Common myeloid progenitor, CD34-positive (primary cell): ENCODE data around the gene ASF1B.

Experiments used
- CTCF ChIA-PET: fragments of 350-600 bp; sonication (Branson Sonifier 250); formaldehyde crosslinking; loops from one replicate; lab custom pipeline; 2021; ENCODE audit warnings: antibody characterized with exemption; lab: Charles Lee
- POLR2A ChIA-PET: fragments of 350-600 bp; sonication (Branson Sonifier 250); formaldehyde crosslinking; loops from one replicate; lab custom pipeline; 2021; ENCODE audit warnings: antibody characterized with exemption; lab: Charles Lee
- DNase-seq, 3 donors: peaks; one replicate each; pipeline versions ENCODE4 v3.0.0 to v3.0.0-alpha.2; 2013
- H3K27ac ChIP-seq, 2 experiments: 1 replicate in 1 of 2; 2 replicates in 1 of 2; pipeline ENCODE4 v1.7.0; 2013; ENCODE audit warnings: inconsistent platforms in 2 of 2, low read length in 2 of 2, mild to moderate bottlenecking in 2 of 2, low read depth in 1 of 2, moderate library complexity in 1 of 2; ENCODE audit not compliant: severe bottlenecking in 2 of 2, insufficient read depth in 1 of 2, poor library complexity in 1 of 2
- H3K27me3 ChIP-seq, 5 experiments: replicated peaks in 2 of 5; 1 replicate in 3 of 5; 2 replicates in 2 of 5; pipeline versions ENCODE4 v1.6.1 to v1.7.0; 2013; ENCODE audit warnings: low read length in 4 of 5, mild to moderate bottlenecking in 2 of 5, moderate library complexity in 2 of 5, inconsistent platforms in 1 of 5; ENCODE audit not compliant: insufficient read depth in 5 of 5, control insufficient read depth in 4 of 5
- H3K36me3 ChIP-seq, 4 experiments: 1 replicate in 2 of 4; 2 replicates in 2 of 4; pipeline versions ENCODE4 v1.6.1 to v1.7.0; 2013; ENCODE audit warnings: low read length in 3 of 4, control low read depth in 1 of 4, mild to moderate bottlenecking in 1 of 4; ENCODE audit not compliant: control insufficient read depth in 4 of 4, insufficient read depth in 4 of 4
- H3K4me1 ChIP-seq, 4 experiments: 1 replicate in 3 of 4; 2 replicates in 1 of 4; pipeline versions ENCODE4 v1.6.1 to v1.7.1; 2013; ENCODE audit warnings: low read length in 3 of 4, mild to moderate bottlenecking in 3 of 4, control low read depth in 1 of 4, inconsistent platforms in 1 of 4, moderate library complexity in 1 of 4; ENCODE audit not compliant: control insufficient read depth in 4 of 4, insufficient read depth in 4 of 4; ENCODE audit errors: control extremely low read depth in 1 of 4
- H3K4me3 ChIP-seq, 7 experiments: 1 replicate in 4 of 7; 2 replicates in 3 of 7; pipeline versions ENCODE4 v1.5.1 to v1.7.0; 2013; ENCODE audit warnings: mild to moderate bottlenecking in 7 of 7, low read length in 6 of 7, moderate library complexity in 6 of 7, inconsistent platforms in 2 of 7, low read depth in 2 of 7, control low read depth in 1 of 7; ENCODE audit not compliant: insufficient read depth in 4 of 7, control insufficient read depth in 1 of 7; ENCODE audit errors: extremely low read depth in 1 of 7
- H3K9me3 ChIP-seq, 5 experiments: 1 replicate in 4 of 5; 2 replicates in 1 of 5; pipeline versions ENCODE4 v1.6.1 to v1.7.1; 2013; ENCODE audit warnings: low read length in 4 of 5, mild to moderate bottlenecking in 2 of 5, inconsistent platforms in 1 of 5, low read depth in 1 of 5, moderate library complexity in 1 of 5; ENCODE audit not compliant: control insufficient read depth in 4 of 5, insufficient read depth in 2 of 5; ENCODE audit errors: control extremely low read depth in 1 of 5
- WGBS: methylation state at CpG from one replicate; pipeline ENCODE4 v1.1.5; 2013; ENCODE audit not compliant: insufficient coverage; 5-methylcytosine and 5-hydroxymethylcytosine counted together

ASF1B gene

GRCh38 chr19:14122924-14123323, 13.5 kb downstream of the ASF1B start:
- ChIA-PET CTCF (interaction anchor here (1.7 kb wide), 1 partner anchor 14 kb away, joined by 5 read pairs; the partner anchor contains the start of gene ASF1B), POLR2A (no interaction called here)
- Histone ChIP-seq H3K36me3 (peaks cover 0 to 54% (median 6%) of the 10 kb centered on the region in 4 experiments), H3K9me3 (no peaks in the 10 kb centered on the region), H3K4me1 (peaks cover 4 to 19% (median 15%) of the 10 kb centered on the region in 4 experiments), H3K27me3 (no peaks in the 10 kb centered on the region), H3K27ac (no peak overlapping the region), H3K4me3 (no peak overlapping the region)
- 96% methylated on average over 4 of the region's 6 CpGs for WGBS
- no peak for DNase-seq

GRCh38 chr19:14120497-14120780, 15.9 kb downstream of the ASF1B start:
- Histone ChIP-seq H3K36me3 (peaks cover 0 to 40% (median 3%) of the 10 kb centered on the region in 4 experiments), H3K4me1 (peaks cover 5 to 38% (median 29%) of the 10 kb centered on the region in 4 experiments), H3K4me3 (no peak overlapping the region), H3K9me3 (no peaks in the 10 kb centered on the region), H3K27ac (no peak overlapping the region), H3K27me3 (no peaks in the 10 kb centered on the region)
- POLR2A ChIA-PET, result no interaction called here
- WGBS, result 98% methylated on average over 6 of the region's 7 CpGs
- CTCF ChIA-PET, result interaction anchor here (1.3 to 1.6 kb wide), 2 partner anchors 47 to 60 kb away, joined by 3 read pairs; no protein-coding TSS in a partner anchor
- no peak for DNase-seq

- POLR2A ChIA-PET, result no interaction called here
- no peaks in the 10 kb centered on the region for H3K9me3 ChIP-seq
- peaks cover 7 to 44% (median 29%) of the 10 kb centered on the region in 4 experiments for H3K4me1 ChIP-seq
- peak overlapping the region in 1 of 2 experiments; percentile 7 for H3K27ac ChIP-seq
- WGBS, result 98% methylated on average over 7 of the region's 7 CpGs
- no peaks in the 10 kb centered on the region for H3K27me3 ChIP-seq
- H3K4me3 ChIP-seq, result no peak overlapping the region
- no peak for DNase-seq
- peaks cover 0 to 36% (median 3%) of the 10 kb centered on the region in 4 experiments for H3K36me3 ChIP-seq
- CTCF ChIA-PET, result interaction anchor here (1.3 to 1.7 kb wide), 3 partner anchors 17 to 60 kb away, joined by 3 to 7 read pairs (median 3); partner anchors contain the start of gene ASF1B
Observed at GRCh38 chr19:14119644-14120496, 16.5 kb downstream of the ASF1B start.

- Histone ChIP-seq H3K36me3 (peaks cover 0 to 28% (median 3%) of the 10 kb centered on the region in 4 experiments), H3K27me3 (no peaks in the 10 kb centered on the region), H3K9me3 (no peaks in the 10 kb centered on the region), H3K4me3 (peak overlapping the region in 6 of 7 experiments; percentile 56 to 81 (median 69)), H3K4me1 (peaks cover 7 to 50% (median 31%) of the 10 kb centered on the region in 4 experiments), H3K27ac (peak overlapping the region; percentile 7 to 88)
- 86% methylated on average over 1 of the region's 3 CpGs for WGBS
- CTCF ChIA-PET, result interaction anchor here (1.7 kb wide), 1 partner anchor 17 kb away, joined by 7 read pairs; the partner anchor contains the start of gene ASF1B
- POLR2A ChIA-PET, result no interaction called here
- DNase-seq, result no peak
Observed at GRCh38 chr19:14119146-14119545, 17.2 kb downstream of the ASF1B start.

GRCh38 chr19:14118165-14119051, 18.0 kb downstream of the ASF1B start:
- H3K9me3 ChIP-seq, result no peaks in the 10 kb centered on the region
- 0% methylated on average over 54 of the region's 61 CpGs for WGBS
- peak overlapping the region; percentile 54 to 88 for H3K27ac ChIP-seq
- ChIA-PET CTCF (interaction anchor here (1.2 to 1.7 kb wide), 2 partner anchors 18 to 45 kb away, joined by 5 to 7 read pairs; partner anchors contain the start of genes ASF1B and MISP3), POLR2A (interaction anchor here (0.6 to 1.0 kb wide), 3 partner anchors 27 to 899 kb away, joined by 3 to 4 read pairs (median 4); partner anchors contain the start of gene DNAJB1)
- H3K36me3 ChIP-seq, result peaks cover 0 to 28% (median 3%) of the 10 kb centered on the region in 4 experiments
- DNase-seq, result peak; percentile 62 to 90 (median 88)
- H3K27me3 ChIP-seq, result no peaks in the 10 kb centered on the region
- peak overlapping the region; percentile 35 to 81 (median 66) for H3K4me3 ChIP-seq
- H3K4me1 ChIP-seq, result peaks cover 7 to 54% (median 31%) of the 10 kb centered on the region in 4 experiments

GRCh38 chr19:14117668-14118164, 18.7 kb downstream of the ASF1B start, which contains the start of gene PRKACA:
Gene PRKACA (minus strand): TSS chr19:14117762. CDS start chr19:14117547, 215 bp downstream.
- H3K9me3 ChIP-seq, result no peaks in the 10 kb centered on the region
- POLR2A ChIA-PET, result interaction anchor here (0.6 to 1.0 kb wide), 3 partner anchors 26 to 900 kb away, joined by 3 to 4 read pairs (median 4); partner anchors contain the start of gene DNAJB1
- peaks cover 0 to 23% (median 2%) of the 10 kb centered on the region in 4 experiments for H3K36me3 ChIP-seq
- H3K4me1 ChIP-seq, result peaks cover 7 to 61% (median 31%) of the 10 kb centered on the region in 4 experiments
- peak; percentile 99 for DNase-seq
- under 1% methylated on average over 61 of the region's 67 CpGs for WGBS
- peak within 1 kb of the TSS; percentile 61 to 86 (median 73) for H3K4me3 ChIP-seq
- peak within 1 kb of the TSS; percentile 54 to 88 for H3K27ac ChIP-seq
- CTCF ChIA-PET, result interaction anchor here (1.2 to 4.5 kb wide), 2 partner anchors 18 to 44 kb away, joined by 5 to 30 read pairs; partner anchors contain the start of genes ASF1B and MISP3
- H3K27me3 ChIP-seq, result no peaks in the 10 kb centered on the region
